HepG2 (cell line): Measurements from ENCODE around the gene TMEM253. TPM values are rescaled to one million over a fixed set of nuclear protein-coding genes. Genes with fewer than 3 reads are reported as not detected.

ENCODE experiments used
- ATAC-seq: fragments of 200-7000 bp; cut with Tn5 transposase; 3 replicates; pipeline ENCODE4 v1.9.1; 2020; ENCODE audit warnings: mild to moderate bottlenecking, moderate library complexity
- BruUV-seq: library from RNA; stranded (reverse); fragments of 400-500 nt; replicated peaks from 2 replicates; lab custom pipeline; 2021; lab: Mats Ljungman, UMichigan
- CTCF ChIA-PET: fragments of 300-600 bp; formaldehyde crosslinking; extraction: SDS; loops from one replicate; lab custom pipeline; 2021; ENCODE audit warnings: low total read pairs, inconsistent platforms, low intra/inter-chr PET ratio; lab: Yijun Ruan, JAX
- POLR2A ChIA-PET: fragments of 350-600 bp; sonication (Branson Sonifier 250); formaldehyde crosslinking; loops from one replicate; lab custom pipeline; 2020; ENCODE audit warnings: antibody characterized with exemption, inconsistent platforms; lab: Yijun Ruan, JAX
- DNase-seq: peaks from one replicate; pipeline ENCODE4 v3.0.0-alpha.2; 2015; ENCODE audit warnings: low spot score
- FAIRE-seq: peaks from 3 replicates; lab custom pipeline; 2011; peaks lifted over from hg19 to GRCh38; lab: Jason Lieb, UNC
- H2AFZ ChIP-seq: one replicate; pipeline ENCODE4 v1.6.1; 2011; ENCODE audit warnings: low read length, inconsistent platforms
- H3K27ac ChIP-seq: fragments of 300-600 bp; 3 replicates; pipeline ENCODE4 v1.8.0; 2011; ENCODE audit warnings: mixed run types, mild to moderate bottlenecking, mixed read lengths, low read length, inconsistent platforms; ENCODE audit not compliant: insufficient read depth; ENCODE audit errors: extremely low read length
- H3K27me3 ChIP-seq, 2 experiments: fragments of 200-600 bp in 1 of 2; 2 replicates in 1 of 2; 3 replicates in 1 of 2; pipeline versions ENCODE4 v1.6.0 to v1.8.0; 2011; ENCODE audit warnings: low read length in 2 of 2, mild to moderate bottlenecking in 2 of 2, moderate library complexity in 2 of 2, inconsistent platforms in 1 of 2; ENCODE audit not compliant: insufficient read depth in 2 of 2, control insufficient read depth in 1 of 2
- H3K36me3 ChIP-seq, 2 experiments: fragments of 200-600 bp in 1 of 2; replicated peaks in 1 of 2; 2 replicates in 1 of 2; 3 replicates in 1 of 2; pipeline versions ENCODE4 v1.5.1 to v1.8.0; 2011; ENCODE audit warnings: low read length in 2 of 2, inconsistent platforms in 1 of 2; ENCODE audit not compliant: insufficient read depth in 2 of 2, control insufficient read depth in 1 of 2
- H3K4me1 ChIP-seq: 2 replicates; pipeline ENCODE4 v1.5.1; 2012; ENCODE audit warnings: low read length, inconsistent platforms; ENCODE audit not compliant: insufficient read depth
- H3K4me2 ChIP-seq: 2 replicates; pipeline ENCODE4 v1.6.0; 2011; ENCODE audit warnings: low read depth, low read length, inconsistent platforms
- H3K4me3 ChIP-seq, 3 experiments: fragments of 200-600 bp in 1 of 3; sonication (generic), shearing (Covaris generic) in 1 of 3; replicated peaks in 1 of 3; 2 replicates each; pipeline ENCODE4 v1.5.1; 2011 to 2016; ENCODE audit warnings: low read length in 3 of 3, inconsistent platforms in 2 of 3, low read depth in 2 of 3, mild to moderate bottlenecking in 2 of 3, control low read depth in 1 of 3, mixed read lengths in 1 of 3; ENCODE audit not compliant: insufficient read depth in 1 of 3
- H3K79me2 ChIP-seq: one replicate; pipeline ENCODE4 v1.6.1; 2011; ENCODE audit warnings: low read length, inconsistent platforms; ENCODE audit not compliant: insufficient read depth
- H3K9ac ChIP-seq: 2 replicates; pipeline ENCODE4 v1.6.0; 2011; ENCODE audit warnings: mild to moderate bottlenecking, low read depth, low read length, inconsistent platforms; ENCODE audit not compliant: insufficient read depth
- H3K9me3 ChIP-seq: 2 replicates; pipeline ENCODE4 v1.5.1; 2012; ENCODE audit warnings: mild to moderate bottlenecking, low read length
- H4K20me1 ChIP-seq: 2 replicates; pipeline ENCODE4 v1.6.0; 2011; ENCODE audit warnings: inconsistent platforms, mild to moderate bottlenecking, low read length, moderate library complexity; ENCODE audit not compliant: insufficient read depth
- ATF2 ChIP-seq: sonication (generic); formaldehyde crosslinking; IDR thresholded peaks from 2 replicates; pipeline ENCODE4 v1.4.0; 2020; ENCODE audit warnings: missing genetic modification reagents
- BCLAF1 ChIP-seq: fragments of 450-650 bp; IDR thresholded peaks from 2 replicates; pipeline ENCODE4 v1.6.1; 2017; ENCODE audit warnings: mild to moderate bottlenecking
- KAT7 ChIP-seq: IDR thresholded peaks from 2 replicates; pipeline ENCODE4 v1.6.1; 2018; ENCODE audit warnings: borderline replicate concordance, missing compliant biosample characterization
- NR3C1 ChIP-seq: sonication (generic); formaldehyde crosslinking; IDR thresholded peaks from 2 replicates; pipeline ENCODE4 v1.4.0; 2020; ENCODE audit warnings: missing genetic modification reagents
- RBFOX2 ChIP-seq: fragments of 200-400 bp; formaldehyde crosslinking; IDR thresholded peaks from 2 replicates; pipeline ENCODE4 v1.6.1; 2017; ENCODE audit warnings: low read depth, mild to moderate bottlenecking, low read length
- ZNF788 ChIP-seq: sonication (generic); formaldehyde crosslinking; IDR thresholded peaks from 2 replicates; pipeline ENCODE4 v1.5.0; 2020; ENCODE audit warnings: mild to moderate bottlenecking, missing genetic modification reagents, borderline replicate concordance
- ZNF800 ChIP-seq: sonication (generic); formaldehyde crosslinking; IDR thresholded peaks from 2 replicates; pipeline ENCODE4 v1.4.0; 2020; ENCODE audit warnings: missing genetic modification reagents
- WGBS: methylation state at CpG from one replicate; pipeline ENCODE4 v1.1.6; 2017; ENCODE audit warnings: low lambda C conversion rate; 5-methylcytosine and 5-hydroxymethylcytosine counted together
- in situ Hi-C: cut with HindIII; loops from 2 replicates; pipeline ENCODE4 v1.10.0; 2017; ENCODE audit warnings: low pct_unique_long_range_greater_than_20kb; ENCODE audit not compliant: extremely low pct_ligation_motif_present
- intact Hi-C: fragments of 100-400 bp; cut with micrococcal nuclease; formaldehyde crosslinking; loops from one replicate; pipeline ENCODE4 v1.10.0; 2022; ENCODE audit not compliant: unreplicated experiment
- polyA plus RNA-seq, 8 experiments: library from polyadenylated mRNA; depleted of rRNA in 3 of 8; stranded (reverse) in 7 of 8; unstranded in 1 of 8; fragments of >200 nt; fragmentation: Illumina TruSeq in 4 of 8; extraction: Trizol in 4 of 8; gene quantifications; 2 replicates each; pipeline versions ENCODE4 v1.2.1 to v1.2.3, GENCODE V29; 2011 to 2016; ENCODE audit warnings: low read depth in 4 of 8, missing spikeins in 1 of 8, mixed read lengths in 1 of 8; ENCODE audit not compliant: insufficient read depth in 1 of 8
- total RNA-seq, 5 experiments: library from RNA; depleted of rRNA; stranded (reverse); fragments of >200 nt; fragmentation: Illumina TruSeq; extraction: Trizol; gene quantifications; 2 replicates each; pipeline ENCODE4 v1.2.3, GENCODE V29; 2016; ENCODE audit warnings: low read depth in 1 of 5

The TMEM253 gene
- total and polyA plus RNA-seq, 2 of the 13 experiments (the other 11 are each of a cell fraction or from before 2014, with no cell fraction given), result 0.29 to 0.45 TPM

- TF ChIP-seq BCLAF1 (no peak), NR3C1 (CRISPR knock-in tag) (no peak), ATF2 (CRISPR knock-in tag) (no peak), KAT7 (no peak)
Measured at GRCh38 chr14:21081521-21082142, 19.2 kb upstream of the TMEM253 start (continued).

- H3K4me2 ChIP-seq, result no peak overlapping the region
- peaks cover 52 to 77% of the 10 kb centered on the region in 2 experiments for H3K36me3 ChIP-seq
- no peaks in the 10 kb centered on the region for H4K20me1 ChIP-seq
- H3K4me1 ChIP-seq, result peaks cover 22% of the 10 kb centered on the region
- ATAC-seq (peak; percentile 15), FAIRE-seq (no peak), DNase-seq (no peak)
- no peaks in the 10 kb centered on the region for H3K79me2 ChIP-seq
- in situ Hi-C loops (no loop called here), intact Hi-C loops (no loop called here)
- no peak overlapping the region for H3K9ac ChIP-seq
- no peak overlapping the region for H2AFZ ChIP-seq
- POLR2A ChIA-PET, result interaction anchor here (0.9 to 4.2 kb wide), 10 partner anchors 9 to 69 kb away, joined by 3 to 47 read pairs (median 5); partner anchors contain the start of genes ARHGEF40 and ZNF219
- no peaks in the 10 kb centered on the region for H3K9me3 ChIP-seq
- H3K4me3 ChIP-seq, result no peak overlapping the region
- H3K27me3 ChIP-seq, result no peaks in the 10 kb centered on the region
- H3K27ac ChIP-seq, result no peak overlapping the region
- BruUV-seq, result no TSS peak
- WGBS, result 83% methylated on average over 8 of the region's 11 CpGs
- CTCF ChIA-PET, result no interaction called here
- 0 out of 2 replicates have a peak, but pooled peaks have one; percentile 27 for TF ChIP-seq ZNF788 (CRISPR knock-in tag)
- peak; percentile 45; the same call in 1 of the 2 replicates for TF ChIP-seq RBFOX2
- TF ChIP-seq ZNF800, result no peak
Measured at GRCh38 chr14:21083565-21084325, 17.1 kb upstream of the TMEM253 start.
